GM23248 (cell line): ENCODE data around the gene AXIN1.

Source experiments
- EZH2 ChIP-seq: fragments of 200-600 bp; sonication (generic); IDR thresholded peaks from 2 replicates; pipeline ENCODE4 v1.6.1; 2018; ENCODE audit warnings: antibody characterized with exemption, mild to moderate bottlenecking; ENCODE audit not compliant: insufficient read depth, poor library complexity, severe bottlenecking
- EZH2phosphoT487 ChIP-seq: fragments of 200-600 bp; sonication (generic); IDR thresholded peaks from 2 replicates; pipeline ENCODE4 v1.6.1; 2018; ENCODE audit warnings: antibody characterized with exemption, moderate library complexity, mild to moderate bottlenecking, low read depth; ENCODE audit not compliant: insufficient read depth

DNA sequence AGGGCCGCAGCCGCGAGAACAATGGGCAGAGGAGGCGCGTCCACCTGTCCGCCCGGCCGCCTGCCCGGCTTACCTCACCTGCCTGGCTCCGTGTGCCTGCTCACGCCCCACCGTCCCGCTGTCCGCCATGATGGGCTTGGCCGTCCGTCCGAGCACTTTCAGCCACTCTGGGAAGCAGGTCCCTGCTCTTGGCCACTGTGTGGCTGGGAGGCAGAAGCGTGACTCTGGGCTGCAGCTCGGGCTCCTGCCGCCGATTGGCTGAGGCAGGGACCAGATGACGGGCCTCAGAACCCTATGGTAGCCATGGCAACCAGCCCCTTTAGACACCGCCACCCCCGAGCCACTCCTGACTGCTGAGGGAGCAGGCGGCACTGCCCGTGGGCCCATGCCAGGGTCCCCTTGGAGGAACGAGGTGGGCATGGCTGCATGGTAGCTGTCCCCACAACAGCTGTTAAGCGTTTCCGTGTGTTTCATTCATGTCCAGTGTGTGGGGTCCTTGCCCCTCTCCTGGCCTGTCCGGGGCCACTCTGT lies 8.9 kb upstream of the AXIN1 start:
- no peak for TF ChIP-seq EZH2
- no peak for TF ChIP-seq EZH2phosphoT487
